CD14-positive monocyte (primary cell): ENCODE measurements around the gene AJUBA. TPM values are rescaled to one million over a fixed set of nuclear protein-coding genes. Genes with fewer than 3 reads are reported as not detected.
A peak's percentile ranks its signal among the peaks of the same experiment; 100 is the strongest.

ENCODE experiments used
- DNase-seq, 3 donors: peaks; one replicate each; pipeline ENCODE4 v3.0.0-alpha.2; 2011 to 2022
- H2AFZ ChIP-seq: 2 replicates; pipeline ENCODE4 v1.6.0; 2012; ENCODE audit warnings: mild to moderate bottlenecking, low read depth, low read length, inconsistent platforms; ENCODE audit not compliant: insufficient read depth, poor library complexity, severe bottlenecking
- H3K27ac ChIP-seq, 2 donors: 1 replicate in 1 of 2; 2 replicates in 1 of 2; pipeline ENCODE4 v1.5.1; 2012 to 2013; ENCODE audit warnings: low read length in 2 of 2, control low read depth in 1 of 2, inconsistent platforms in 1 of 2, low read depth in 1 of 2, mild to moderate bottlenecking in 1 of 2
- H3K27me3 ChIP-seq, 2 donors: one replicate each; pipeline versions ENCODE4 v1.6.0 to v1.6.1; 2011 to 2013; ENCODE audit warnings: low read length in 2 of 2; ENCODE audit not compliant: control insufficient read depth in 2 of 2, insufficient read depth in 2 of 2
- H3K36me3 ChIP-seq, 2 donors: replicated peaks in 1 of 2; 1 replicate in 1 of 2; 2 replicates in 1 of 2; pipeline versions ENCODE4 v1.5.1 to v1.6.1; 2012 to 2013; ENCODE audit warnings: low read length in 2 of 2, control low read depth in 1 of 2, inconsistent platforms in 1 of 2, mild to moderate bottlenecking in 1 of 2; ENCODE audit not compliant: insufficient read depth in 2 of 2, control insufficient read depth in 1 of 2
- H3K4me1 ChIP-seq, 2 donors: 1 replicate in 1 of 2; 2 replicates in 1 of 2; pipeline versions ENCODE4 v1.5.1 to v1.6.1; 2012 to 2013; ENCODE audit warnings: low read length in 2 of 2, control low read depth in 1 of 2, inconsistent platforms in 1 of 2, mild to moderate bottlenecking in 1 of 2, moderate library complexity in 1 of 2; ENCODE audit not compliant: insufficient read depth in 2 of 2, control insufficient read depth in 1 of 2
- H3K4me2 ChIP-seq: replicated peaks from 2 replicates; pipeline ENCODE3; 2012; ENCODE audit warnings: low read length, moderate library complexity, mild to moderate bottlenecking; ENCODE audit not compliant: poor library complexity, severe bottlenecking; ENCODE audit errors: extremely low read depth
- H3K4me3 ChIP-seq, 3 experiments: fragments of 200-600 bp in 1 of 3; sonication (generic) in 1 of 3; replicated peaks in 1 of 3; 1 replicate in 2 of 3; 2 replicates in 1 of 3; pipeline ENCODE4 v1.5.1; 2011 to 2013; ENCODE audit warnings: low read length in 3 of 3, mild to moderate bottlenecking in 3 of 3, control low read depth in 2 of 3, low read depth in 2 of 3, inconsistent platforms in 1 of 3, moderate library complexity in 1 of 3
- H3K79me2 ChIP-seq: 2 replicates; pipeline ENCODE4 v1.6.0; 2012; ENCODE audit warnings: mild to moderate bottlenecking, control low read depth, inconsistent platforms, low read length, moderate library complexity; ENCODE audit not compliant: insufficient read depth
- H3K9ac ChIP-seq: 2 replicates; pipeline ENCODE4 v1.6.0; 2017; ENCODE audit warnings: low read length, mild to moderate bottlenecking; ENCODE audit not compliant: insufficient read depth, poor library complexity, severe bottlenecking
- H3K9me3 ChIP-seq, 2 donors: replicated peaks in 1 of 2; 1 replicate in 1 of 2; 2 replicates in 1 of 2; pipeline versions ENCODE4 v1.5.1 to v1.6.1; 2012 to 2013; ENCODE audit warnings: low read length in 2 of 2, control low read depth in 1 of 2; ENCODE audit not compliant: control insufficient read depth in 1 of 2, insufficient read depth in 1 of 2
- H4K20me1 ChIP-seq: 2 replicates; pipeline ENCODE4 v1.6.0; 2012; ENCODE audit warnings: mild to moderate bottlenecking, low read length, control low read depth, moderate library complexity; ENCODE audit not compliant: insufficient read depth
- H3K27ac Mint-ChIP-seq, 7 donors: one replicate each; pipeline ENCODE4 v1.8.0; 2020; ENCODE audit warnings: mild to moderate bottlenecking in 7 of 7, mixed read lengths in 7 of 7, moderate library complexity in 6 of 7, inconsistent platforms in 2 of 7
- H3K27me3 Mint-ChIP-seq, 3 donors: one replicate each; pipeline ENCODE4 v1.8.0; 2021 to 2022; ENCODE audit warnings: low read depth in 3 of 3, mild to moderate bottlenecking in 3 of 3, mixed read lengths in 3 of 3, moderate library complexity in 3 of 3, inconsistent platforms in 1 of 3
- H3K36me3 Mint-ChIP-seq, 2 donors: one replicate each; pipeline ENCODE4 v1.8.0; 2020; ENCODE audit warnings: mixed read lengths in 2 of 2, inconsistent platforms in 1 of 2, mild to moderate bottlenecking in 1 of 2
- H3K4me1 Mint-ChIP-seq: one replicate; pipeline ENCODE4 v1.8.0; 2020; ENCODE audit warnings: mild to moderate bottlenecking, mixed read lengths
- H3K4me3 Mint-ChIP-seq, 2 donors: one replicate each; pipeline ENCODE4 v1.8.0; 2020; ENCODE audit warnings: mild to moderate bottlenecking in 2 of 2, mixed read lengths in 2 of 2, moderate library complexity in 1 of 2
- H3K9me3 Mint-ChIP-seq, 7 donors: one replicate each; pipeline ENCODE4 v1.8.0; 2020 to 2022; ENCODE audit warnings: mixed read lengths in 7 of 7, mild to moderate bottlenecking in 6 of 7, moderate library complexity in 6 of 7, inconsistent platforms in 2 of 7
- CTCF ChIP-seq: fragments of 200-600 bp; IDR thresholded peaks from one replicate; pipeline ENCODE4 v1.8.0; 2022; ENCODE audit warnings: antibody characterized with exemption, mild to moderate bottlenecking
- WGBS: methylation state at CpG from one replicate; pipeline ENCODE4 v1.1.5; 2013; ENCODE audit warnings: missing lambda C conversion rate; ENCODE audit not compliant: insufficient coverage; 5-methylcytosine and 5-hydroxymethylcytosine counted together
- intact Hi-C, 2 donors: fragments of 100-400 bp; cut with micrococcal nuclease; formaldehyde crosslinking; loops; one replicate each; pipeline versions ENCODE4 v1.15.0 to v1.15.1; 2023
- polyA plus RNA-seq, 3 donors: library from polyadenylated mRNA; depleted of rRNA in 1 of 3; unstranded in 2 of 3; stranded (reverse) in 1 of 3; fragments of 300-500 nt in 2 of 3; fragments of >200 nt in 1 of 3; fragmentation: Illumina TruSeq in 2 of 3; gene quantifications; 1 replicate in 2 of 3; 2 replicates in 1 of 3; pipeline ENCODE4 v1.2.3, GENCODE V29; 2012 to 2021

Gene AJUBA
- polyA plus RNA-seq, 3 donors: 0.04 TPM; not detected in 2

- Histone ChIP-seq H3K4me1 (no peaks in the 10 kb centered on the region), H3K9ac (no peak overlapping the region), H3K4me3 (no peak overlapping the region), H3K27ac (no peak overlapping the region), H3K9me3 (no peaks in the 10 kb centered on the region), H3K27me3 (peaks cover 11 to 32% of the 10 kb centered on the region in 2 donors), H4K20me1 (no peaks in the 10 kb centered on the region), H2AFZ (no peak overlapping the region), H3K4me2 (no peak overlapping the region), H3K36me3 (no peaks in the 10 kb centered on the region), H3K79me2 (no peaks in the 10 kb centered on the region)
- WGBS: 94% methylated on average over 3 of the region's 9 CpGs
- intact Hi-C loops: no loop called here
- H3K4me1 Mint-ChIP-seq: no peaks in the 10 kb centered on the region
- DNase-seq: no peak
- no peaks in the 10 kb centered on the region for H3K36me3 Mint-ChIP-seq
- H3K4me3 Mint-ChIP-seq: no peak overlapping the region
- no peak for TF ChIP-seq CTCF
- H3K27me3 Mint-ChIP-seq: peaks cover 22 to 32% (median 28%) of the 10 kb centered on the region in 3 donors
- no peak overlapping the region for H3K27ac Mint-ChIP-seq
- H3K9me3 Mint-ChIP-seq: no peaks in the 10 kb centered on the region
Observed at GRCh38 chr14:22974530-22975313, 7.6 kb downstream of the AJUBA start.

DNA sequence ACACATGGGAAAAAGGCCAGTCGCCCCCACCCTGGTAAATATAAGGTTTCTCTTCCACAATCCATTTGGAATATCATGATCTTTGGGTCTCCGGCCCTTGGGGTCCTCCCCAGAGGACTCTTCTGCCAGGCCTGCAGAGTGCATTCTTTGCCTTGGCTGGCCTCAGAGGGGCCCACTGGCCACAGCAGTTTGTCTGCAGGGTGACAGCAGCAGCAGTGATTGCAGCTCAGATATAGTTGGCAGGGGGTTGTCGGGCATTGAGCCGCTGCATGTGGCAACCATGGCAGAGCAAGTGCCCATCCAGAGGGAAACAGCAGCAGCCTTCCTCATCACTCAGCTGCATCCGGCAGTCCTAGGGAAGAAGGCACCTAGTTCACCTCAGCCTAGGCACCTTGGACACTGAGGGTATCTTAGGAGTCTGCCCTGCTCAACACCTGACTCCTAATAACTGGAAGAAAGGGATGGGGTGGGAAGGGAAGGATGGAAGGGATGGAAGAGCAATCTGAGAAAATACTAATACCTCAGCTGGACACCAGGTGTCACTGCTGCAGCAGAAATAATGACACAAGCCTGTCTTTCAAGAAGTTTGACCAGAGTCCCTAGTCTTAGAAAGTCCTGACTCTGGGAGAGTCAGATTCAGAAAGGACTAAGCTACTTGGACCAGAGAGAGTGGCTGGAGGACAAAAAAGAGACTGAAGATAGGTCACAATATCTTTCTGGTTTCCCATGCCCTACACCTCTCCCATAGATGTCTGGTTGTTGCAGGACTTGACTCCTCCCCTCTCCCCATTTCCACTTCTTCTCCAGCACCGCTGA lies 8.9 kb downstream of the AJUBA start:
- TF ChIP-seq CTCF: peak; percentile 82
- no peaks in the 10 kb centered on the region for H3K36me3 Mint-ChIP-seq

More for the DNA sequence above, 8.9 kb downstream of the AJUBA start:
- H3K36me3 ChIP-seq: no peaks in the 10 kb centered on the region
- 96% methylated on average over 3 of the region's 6 CpGs for WGBS
- peak; percentile 25 to 64 (median 49) for DNase-seq
- intact Hi-C loops: no loop called here
- H3K4me1 Mint-ChIP-seq: no peaks in the 10 kb centered on the region
- no peak overlapping the region for H3K27ac Mint-ChIP-seq
- H2AFZ ChIP-seq: no peak overlapping the region
- H4K20me1 ChIP-seq: no peaks in the 10 kb centered on the region
- H3K4me2 ChIP-seq: no peak overlapping the region
- H3K27me3 ChIP-seq: peaks cover 3 to 19% of the 10 kb centered on the region in 2 donors
- H3K4me1 ChIP-seq: no peaks in the 10 kb centered on the region
- H3K4me3 Mint-ChIP-seq: peak overlapping the region in 1 of 2 donors; percentile 46
- no peak overlapping the region for H3K27ac ChIP-seq
- H3K9me3 Mint-ChIP-seq: no peaks in the 10 kb centered on the region
- no peak overlapping the region for H3K4me3 ChIP-seq
- H3K27me3 Mint-ChIP-seq: peaks cover 14 to 19% (median 17%) of the 10 kb centered on the region in 3 donors
- no peak overlapping the region for H3K9ac ChIP-seq
- H3K9me3 ChIP-seq: no peaks in the 10 kb centered on the region
- no peaks in the 10 kb centered on the region for H3K79me2 ChIP-seq
